Ramos (cell line): ENCODE data around the gene ATXN7L3.
"Not testable (repeated sequence)": the region's sequence is repeated elsewhere in the genome, so short reads cannot be mapped to it uniquely, and the experiment has no call there.

Experiments used
- in situ Hi-C: fragments of 300-500 bp; cut with MboI; formaldehyde crosslinking; loops from one replicate; pipeline ENCODE4 v1.14.3; 2022; ENCODE audit warnings: low sequenced_read_pairs; ENCODE audit not compliant: unreplicated experiment

The ATXN7L3 gene, protein sequence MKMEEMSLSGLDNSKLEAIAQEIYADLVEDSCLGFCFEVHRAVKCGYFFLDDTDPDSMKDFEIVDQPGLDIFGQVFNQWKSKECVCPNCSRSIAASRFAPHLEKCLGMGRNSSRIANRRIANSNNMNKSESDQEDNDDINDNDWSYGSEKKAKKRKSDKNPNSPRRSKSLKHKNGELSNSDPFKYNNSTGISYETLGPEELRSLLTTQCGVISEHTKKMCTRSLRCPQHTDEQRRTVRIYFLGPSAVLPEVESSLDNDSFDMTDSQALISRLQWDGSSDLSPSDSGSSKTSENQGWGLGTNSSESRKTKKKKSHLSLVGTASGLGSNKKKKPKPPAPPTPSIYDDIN

DNA sequence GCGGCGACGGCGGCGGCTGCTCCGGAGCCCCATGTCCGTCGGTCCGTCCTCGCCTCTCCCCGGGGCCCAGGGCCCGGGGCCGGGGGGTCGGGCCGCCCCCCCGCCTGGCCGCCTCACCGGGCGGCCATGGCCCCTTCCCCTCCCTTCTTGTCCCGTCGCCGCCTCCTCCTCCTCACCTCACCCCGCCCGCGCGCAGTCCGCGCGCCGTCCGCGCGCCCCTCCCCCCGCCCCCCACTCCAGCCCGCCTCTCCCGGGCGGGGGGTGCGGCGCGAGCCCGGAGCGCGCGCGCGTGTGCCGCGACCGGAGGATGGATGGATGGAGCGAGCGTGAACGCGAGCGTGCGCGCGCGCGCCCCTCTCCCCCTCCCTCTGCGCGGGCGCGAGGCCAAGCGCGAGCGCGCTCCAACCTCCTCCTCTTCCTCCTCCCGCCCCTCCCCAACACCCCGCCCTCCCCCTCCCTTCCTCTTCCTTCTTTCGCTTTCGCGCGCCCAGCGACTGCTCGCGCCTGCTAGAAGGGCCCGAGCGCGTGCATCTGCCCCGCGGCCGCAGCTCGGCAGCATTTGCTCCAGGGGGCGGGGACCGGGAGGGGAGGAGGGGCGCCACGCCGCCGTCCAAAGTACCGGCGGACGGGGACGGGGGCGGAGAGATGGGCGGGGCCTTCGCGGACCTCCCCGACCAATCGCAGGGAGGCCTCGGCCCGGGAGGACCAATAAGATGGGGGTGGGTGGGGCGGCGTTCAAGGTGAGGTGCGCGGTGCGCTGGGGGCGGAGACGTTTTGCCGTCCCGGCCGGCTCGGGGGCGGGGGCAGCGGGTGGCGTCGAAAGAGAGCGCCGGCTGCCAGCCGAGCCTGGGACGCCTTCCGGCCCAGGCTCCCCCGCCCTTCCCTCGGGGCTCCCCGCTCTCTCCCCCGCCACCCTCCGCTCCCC, at the start of gene ATXN7L3:
Gene ATXN7L3 (minus strand): TSS at position 332 of the 925 bp plus-strand sequence. CDS start 1,814 bp downstream, outside the sequence.
- in situ Hi-C loops, result no loop called here

DNA sequence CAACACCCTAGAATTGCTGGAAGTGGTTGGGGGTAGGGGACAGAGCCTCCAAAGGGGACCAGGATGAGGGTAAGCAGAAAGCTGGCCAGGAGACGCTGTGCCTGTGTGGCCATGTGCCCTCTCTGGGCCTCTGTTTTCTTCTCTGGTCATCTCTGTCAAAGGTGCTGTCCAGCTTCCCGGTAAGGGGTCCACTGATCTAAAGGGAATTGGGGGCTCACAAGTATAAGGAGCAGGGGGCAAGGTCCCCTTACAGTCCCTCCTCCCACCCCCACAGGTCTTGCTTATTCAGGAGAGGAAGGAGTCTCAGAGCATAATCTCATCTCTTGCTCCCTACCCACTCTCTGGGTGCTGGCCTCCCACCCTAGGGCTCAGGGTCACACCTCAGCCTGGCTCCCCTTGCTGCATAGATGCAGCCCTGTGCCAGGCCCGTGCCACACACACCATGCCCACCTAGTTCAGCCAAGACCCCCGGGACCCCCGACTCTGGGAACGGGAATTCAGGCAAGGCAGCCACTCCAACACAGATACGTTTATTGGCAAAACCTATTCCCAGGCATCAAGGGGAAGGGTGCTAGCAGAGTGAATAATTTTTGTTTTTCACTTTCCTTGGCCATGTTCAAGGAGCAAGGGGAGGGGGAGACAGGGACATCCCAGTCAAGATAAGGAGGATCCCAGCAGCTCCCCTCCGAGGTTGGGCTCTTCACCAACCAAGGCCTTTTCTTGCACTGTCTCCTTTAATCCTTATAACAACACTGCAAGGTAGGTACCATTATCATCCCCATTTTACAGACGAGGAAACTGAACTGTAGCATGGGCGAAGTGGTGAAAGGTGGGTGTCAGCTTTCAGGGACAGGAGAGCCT, 48.4 kb upstream of the ATXN7L3 start:
- in situ Hi-C loops, result no loop called here

DNA sequence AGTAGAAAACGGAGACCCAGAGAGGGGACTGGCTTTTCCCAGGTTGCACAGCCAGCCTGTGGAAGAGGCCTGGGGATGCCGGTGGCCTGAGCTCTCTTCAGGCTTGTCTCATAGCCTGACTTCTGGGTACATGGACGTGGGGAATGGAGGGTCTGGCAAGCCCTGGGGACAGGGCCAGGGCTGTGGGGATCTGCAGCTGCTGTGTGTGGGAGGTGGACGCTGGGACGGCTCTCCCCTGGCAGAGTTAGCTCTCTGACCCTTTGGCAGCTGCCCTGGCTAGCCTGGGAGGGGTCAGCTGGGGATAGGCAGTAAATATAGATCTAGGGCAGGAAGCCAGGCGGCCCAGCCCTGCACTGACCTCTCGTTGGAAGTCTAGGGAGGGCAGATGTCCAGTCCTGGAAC, 47.8 kb upstream of the ATXN7L3 start:
- in situ Hi-C loops, result no loop called here

DNA sequence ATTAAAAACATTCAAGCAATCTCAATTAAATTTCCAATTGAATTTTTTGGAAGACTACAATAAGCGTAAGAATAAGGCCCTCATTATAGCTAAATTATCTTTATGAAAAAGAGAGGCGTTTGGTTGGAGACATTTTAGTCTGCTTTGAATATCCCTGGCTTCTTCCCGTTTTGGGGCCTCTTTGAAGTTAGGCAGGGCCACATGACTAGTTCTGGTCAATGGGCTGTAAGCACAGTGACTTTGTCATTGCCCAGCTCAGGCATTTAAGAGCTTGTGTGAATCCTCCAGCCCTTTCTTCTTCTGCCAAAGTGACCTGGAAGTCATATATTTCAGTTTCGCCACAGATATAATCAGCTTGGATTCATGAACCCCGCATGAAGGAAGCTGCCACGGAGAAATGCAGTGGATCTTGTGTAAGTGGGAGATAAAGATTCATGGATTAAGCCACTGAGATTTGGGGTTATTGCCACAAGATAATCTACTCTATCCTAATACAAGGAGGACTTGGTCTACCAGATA, 41.5 kb upstream of the ATXN7L3 start:
- in situ Hi-C loops, result no loop called here

DNA sequence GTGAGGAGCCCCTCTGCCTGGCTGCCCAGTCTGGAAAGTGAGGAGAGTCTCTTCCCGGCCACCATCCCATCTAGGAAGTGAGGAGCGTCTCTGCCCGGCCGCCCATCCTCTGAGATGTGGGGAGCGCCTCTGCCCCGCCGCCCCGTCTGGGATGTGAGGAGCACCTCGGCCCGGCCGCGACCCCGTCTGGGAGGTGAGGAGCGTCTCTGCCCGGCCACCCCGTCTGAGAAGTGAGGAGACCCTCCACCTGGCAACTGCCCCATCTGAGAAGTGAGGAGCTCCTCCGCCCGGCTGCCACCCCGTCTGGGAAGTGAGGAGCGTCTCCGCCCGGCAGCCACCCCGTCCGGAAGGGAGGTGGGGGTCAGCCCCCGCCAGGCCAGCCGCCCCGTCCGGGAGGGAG, 38.2 kb upstream of the ATXN7L3 start:
- in situ Hi-C loops, result not testable (repeated sequence)

DNA sequence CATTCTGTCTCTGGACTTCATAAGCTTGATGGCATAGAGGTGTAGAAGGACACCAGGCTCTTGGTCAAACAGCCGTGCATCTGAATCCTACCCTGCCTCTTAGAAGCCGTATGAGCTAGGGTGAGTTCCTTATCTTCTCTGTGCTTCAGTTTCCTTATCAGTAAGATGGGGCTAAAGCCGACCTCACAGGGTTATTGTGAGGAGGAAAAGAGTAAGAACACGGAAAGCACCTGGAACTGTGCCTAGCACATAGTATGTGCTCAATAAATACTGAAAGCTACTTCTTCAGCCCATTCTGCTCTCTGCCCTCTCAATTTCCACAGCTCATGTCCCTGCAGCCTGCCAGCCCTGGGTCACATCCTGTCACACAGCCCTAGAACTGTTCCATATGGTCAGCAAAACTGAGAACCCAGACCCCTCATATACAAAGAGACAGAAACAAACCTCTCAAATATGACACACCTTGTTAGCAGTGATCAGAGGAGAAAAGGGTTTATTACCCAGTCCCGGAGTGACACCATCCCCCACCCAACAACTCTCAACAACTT, 36.8 kb upstream of the ATXN7L3 start:
- in situ Hi-C loops, result no loop called here

DNA sequence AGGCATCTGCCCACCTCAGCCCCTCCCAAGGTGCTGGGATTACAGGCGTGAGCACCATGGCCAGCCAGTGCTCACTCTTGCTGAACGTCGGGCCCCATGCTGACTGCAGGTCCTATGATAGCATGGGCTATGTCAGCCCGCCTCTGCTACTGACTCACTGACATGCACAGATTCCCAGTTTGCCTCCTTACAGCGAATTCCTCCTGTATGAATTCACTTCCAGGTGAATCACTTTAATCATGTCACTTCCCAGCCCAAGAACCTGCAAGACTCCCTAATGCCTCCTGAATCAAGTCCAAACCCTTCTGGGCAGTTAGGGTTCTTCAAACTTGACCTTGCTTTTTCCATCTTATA, 35.9 kb upstream of the ATXN7L3 start:
- in situ Hi-C loops, result no loop called here

DNA sequence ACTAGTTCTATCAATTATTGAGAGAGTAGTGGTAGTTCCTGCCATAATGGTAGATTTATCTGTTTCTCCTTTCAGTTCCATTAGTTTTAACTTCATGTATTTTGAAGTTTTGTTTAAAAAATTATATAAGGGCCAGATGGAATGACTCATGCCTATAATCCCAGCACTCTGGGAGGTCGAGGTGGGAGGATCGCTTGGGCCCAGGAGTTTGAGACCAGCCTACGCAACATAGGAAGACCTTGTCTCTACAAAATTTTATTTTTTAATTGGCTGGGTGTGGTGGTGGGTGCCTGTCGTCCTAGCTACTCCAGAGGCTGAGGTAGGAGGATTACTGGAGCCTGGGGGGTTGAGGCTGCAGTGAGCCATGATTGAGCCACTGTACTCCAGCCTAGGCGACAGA, 33.9 kb upstream of the ATXN7L3 start:
- in situ Hi-C loops, result no loop called here

DNA sequence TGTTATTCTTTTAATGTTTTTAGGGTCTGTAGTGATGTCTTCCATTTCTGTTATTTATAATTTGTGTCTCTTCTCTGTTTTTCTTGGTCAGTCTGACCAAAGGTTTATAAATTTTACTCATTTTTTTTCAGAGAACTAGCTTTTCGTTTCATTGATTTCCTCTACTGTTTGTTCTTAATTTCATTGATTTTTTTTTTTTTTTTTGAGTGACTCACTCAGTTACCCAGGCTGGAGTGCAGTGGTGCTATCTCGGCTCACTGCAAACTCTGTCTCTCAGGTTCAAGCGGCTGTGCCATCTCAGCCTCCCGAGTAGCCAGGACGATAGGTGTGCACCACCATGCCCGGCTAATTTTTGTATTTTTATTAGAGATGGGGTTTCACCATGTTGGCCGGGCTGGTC, 32.4 kb upstream of the ATXN7L3 start:
- in situ Hi-C loops, result no loop called here

DNA sequence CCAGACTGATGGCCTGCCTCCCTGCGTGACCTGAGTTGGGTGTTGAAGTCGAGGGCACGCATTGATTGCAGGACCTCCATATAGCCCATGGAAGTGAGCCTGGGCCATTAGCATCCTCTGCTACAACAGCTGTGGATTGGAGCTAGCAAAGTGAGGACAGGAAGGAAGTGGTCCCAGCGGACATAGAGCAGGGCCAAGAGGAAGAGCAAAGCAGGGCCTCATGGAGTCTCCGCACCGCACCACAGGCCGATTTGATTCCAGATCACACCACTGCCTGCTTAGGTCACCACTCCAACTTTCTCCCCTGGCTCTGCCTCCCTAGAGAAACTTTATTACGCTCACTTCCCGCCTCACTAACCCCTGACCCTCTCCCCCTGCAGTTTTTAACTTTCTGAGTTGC, 30.5 kb upstream of the ATXN7L3 start:
- in situ Hi-C loops, result no loop called here

DNA sequence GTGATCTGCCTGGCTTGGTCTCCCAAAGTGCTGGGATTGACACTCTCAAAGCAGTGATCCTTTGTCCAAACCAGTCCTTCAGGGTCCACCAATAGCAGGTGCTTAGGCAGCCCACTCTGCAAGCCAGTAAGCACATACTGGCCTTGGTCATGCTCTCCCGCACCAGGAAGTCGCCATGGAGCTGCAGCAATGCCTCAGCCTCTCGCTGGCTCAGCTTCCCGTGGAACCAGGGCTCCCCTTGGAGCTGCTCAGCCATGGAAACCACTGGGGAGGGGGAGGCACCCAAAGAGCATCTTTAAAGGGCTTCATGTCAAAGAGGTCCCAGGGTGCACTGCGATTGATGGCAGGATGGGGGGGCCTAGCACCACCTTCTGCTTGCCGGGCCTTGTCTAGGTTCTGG, 29.4 kb upstream of the ATXN7L3 start:
- in situ Hi-C loops, result no loop called here

DNA sequence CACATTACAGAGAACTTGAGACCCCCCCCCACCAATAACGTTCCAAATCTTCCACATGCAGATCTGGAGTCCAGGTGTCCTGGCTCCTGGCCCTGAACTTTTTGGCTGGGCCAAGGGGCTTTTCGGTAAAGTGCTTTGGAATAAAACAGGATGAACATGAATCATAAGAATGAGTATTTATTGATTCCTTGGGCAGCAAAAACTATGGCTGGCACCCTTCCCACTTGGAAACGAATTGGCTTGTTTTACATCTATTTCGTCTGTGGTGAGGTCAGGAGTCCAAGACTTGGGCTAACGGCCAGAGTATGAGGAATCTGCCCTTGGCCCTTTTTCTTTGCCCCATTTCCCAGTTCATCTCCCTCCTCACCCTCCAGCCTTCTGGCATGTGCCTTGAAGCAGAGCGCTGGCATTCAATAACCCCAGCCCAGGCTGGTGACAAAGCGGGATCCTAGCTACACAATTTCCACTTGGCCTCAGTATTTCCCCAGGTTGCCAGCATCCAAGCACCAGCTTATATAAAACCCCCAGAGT, 23.9 kb upstream of the ATXN7L3 start:
- in situ Hi-C loops, result no loop called here

DNA sequence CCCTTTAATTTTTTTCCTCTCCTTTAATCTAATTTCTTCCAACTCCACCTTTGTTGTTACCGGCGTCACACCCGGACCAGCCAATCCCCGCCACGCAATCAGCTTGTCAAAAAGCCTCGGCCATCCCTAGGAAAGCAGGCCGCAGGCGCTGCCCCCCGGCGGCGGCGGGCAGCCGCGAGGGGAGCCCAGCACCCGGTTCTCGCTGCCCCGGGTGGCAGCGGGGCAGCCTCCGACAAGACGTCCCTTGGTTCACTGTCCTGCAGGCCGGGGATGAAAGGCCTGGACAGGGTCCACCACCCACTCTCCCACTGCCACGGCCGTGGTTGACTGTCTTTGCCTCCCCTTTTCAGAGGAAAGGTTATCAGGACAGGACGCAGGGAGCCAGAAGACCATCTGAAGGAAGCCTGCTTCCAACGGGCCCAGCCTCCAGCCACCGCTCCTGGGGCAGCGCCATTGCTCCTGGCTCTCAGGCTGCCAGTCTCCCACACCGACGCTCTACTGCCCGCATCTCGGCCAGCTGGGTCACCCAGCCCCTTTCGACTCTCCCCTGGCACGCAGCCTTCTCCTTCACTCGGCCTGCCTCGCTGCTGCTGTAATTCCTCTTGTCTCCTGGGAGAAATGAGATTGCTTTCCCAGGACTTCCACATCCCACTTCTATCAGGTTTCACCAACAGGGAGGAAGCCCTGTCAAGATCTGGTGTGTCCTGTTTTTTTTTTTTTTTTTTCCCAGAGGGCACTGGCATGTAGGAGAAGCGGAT, 22.6 kb upstream of the ATXN7L3 start:
- in situ Hi-C loops, result no loop called here

DNA sequence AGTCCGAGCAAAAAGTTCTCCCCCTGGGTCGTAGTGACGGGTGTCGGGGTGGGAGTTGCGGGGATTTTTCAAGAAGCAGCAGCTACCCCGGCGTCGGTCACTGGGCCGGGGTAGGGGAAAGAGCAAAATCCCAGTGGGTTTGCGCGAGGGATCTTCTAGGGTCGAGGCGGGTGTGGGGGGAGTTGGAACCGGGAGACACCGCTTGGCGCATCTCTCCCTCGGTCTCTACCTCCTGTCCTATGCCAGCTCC, 22.1 kb upstream of the ATXN7L3 start:
- in situ Hi-C loops, result no loop called here

DNA sequence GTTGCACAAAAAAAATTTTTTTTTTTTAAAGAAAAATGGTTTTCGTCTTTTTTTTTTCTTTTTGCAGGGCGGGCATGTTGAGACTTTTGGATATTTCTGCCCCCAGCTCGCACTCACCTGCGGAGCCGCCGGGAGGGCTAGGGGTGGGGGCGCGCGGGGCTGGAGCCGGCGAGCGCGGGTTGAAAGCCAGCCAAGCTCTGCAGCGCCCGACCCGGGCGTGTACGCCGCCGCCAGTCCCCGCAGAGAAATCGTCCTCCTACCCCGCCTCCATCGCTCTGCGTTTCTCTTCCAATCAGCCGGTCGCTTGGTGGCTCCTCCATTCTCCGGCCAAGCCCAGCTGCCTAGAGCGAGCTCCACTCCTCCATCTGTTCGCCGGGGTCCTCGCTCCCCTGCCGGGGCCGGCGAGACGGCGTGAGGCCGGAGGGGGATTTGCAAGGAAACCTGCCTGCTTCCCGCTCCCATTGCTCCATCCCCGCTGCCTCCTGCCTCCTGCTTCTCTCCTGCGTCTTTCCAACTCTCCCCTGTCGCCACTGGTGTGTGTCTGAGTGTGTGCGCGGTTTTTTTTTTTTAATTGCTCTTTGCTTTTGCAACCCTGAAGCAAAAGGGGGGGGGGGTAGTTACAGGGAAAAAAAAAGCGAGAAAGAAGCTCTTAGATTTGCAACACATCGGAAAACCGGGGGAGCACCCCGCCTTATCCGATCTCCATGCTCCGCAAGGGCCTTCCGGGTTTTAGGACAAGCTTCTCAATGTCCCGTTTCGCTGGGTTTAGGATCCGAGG, 21.6 kb upstream of the ATXN7L3 start:
- in situ Hi-C loops, result no loop called here

DNA sequence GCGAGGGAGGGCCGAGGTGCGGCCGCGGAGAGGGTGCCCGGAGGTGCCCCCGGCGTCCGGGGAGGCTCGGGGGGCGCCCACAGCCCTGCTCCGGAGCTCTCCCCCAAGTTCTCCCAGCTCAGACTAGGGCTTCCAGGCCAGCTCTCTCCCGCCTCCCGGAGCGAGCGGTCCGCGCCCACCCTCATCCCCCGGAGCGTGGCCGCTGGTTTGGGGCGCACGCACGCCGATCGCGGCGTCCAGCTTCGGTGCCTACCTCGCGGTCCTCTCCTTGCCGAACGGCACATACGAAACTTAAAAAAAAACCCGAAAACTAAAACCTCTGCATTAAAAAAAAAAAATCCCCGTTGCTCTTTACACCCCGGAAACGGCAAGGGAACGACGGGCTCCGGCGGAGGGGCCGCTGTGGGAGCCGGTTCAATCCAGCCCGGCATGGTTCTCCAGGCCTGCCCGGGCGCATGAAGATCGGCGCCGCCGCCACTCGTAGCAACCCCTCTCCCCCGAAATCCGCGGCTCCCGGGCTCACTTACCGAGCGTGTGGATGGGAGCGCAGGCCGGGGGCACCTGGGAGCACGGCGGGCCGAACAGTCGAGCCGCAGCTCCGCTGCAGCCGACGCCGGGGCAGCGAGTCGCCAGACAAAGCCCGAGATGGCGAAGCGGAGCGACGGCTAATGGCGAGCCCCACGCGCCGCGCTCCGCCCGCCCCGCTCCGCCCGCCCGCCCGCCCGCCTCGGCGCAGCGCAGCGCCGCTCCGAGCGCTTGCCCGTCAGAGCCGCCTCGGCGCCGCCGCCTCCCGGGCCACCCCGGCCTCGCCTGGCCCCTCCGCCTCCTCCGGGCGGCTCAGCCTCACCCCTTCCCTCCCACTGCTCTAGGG, 20.8 kb upstream of the ATXN7L3 start:
- in situ Hi-C loops, result no loop called here

DNA sequence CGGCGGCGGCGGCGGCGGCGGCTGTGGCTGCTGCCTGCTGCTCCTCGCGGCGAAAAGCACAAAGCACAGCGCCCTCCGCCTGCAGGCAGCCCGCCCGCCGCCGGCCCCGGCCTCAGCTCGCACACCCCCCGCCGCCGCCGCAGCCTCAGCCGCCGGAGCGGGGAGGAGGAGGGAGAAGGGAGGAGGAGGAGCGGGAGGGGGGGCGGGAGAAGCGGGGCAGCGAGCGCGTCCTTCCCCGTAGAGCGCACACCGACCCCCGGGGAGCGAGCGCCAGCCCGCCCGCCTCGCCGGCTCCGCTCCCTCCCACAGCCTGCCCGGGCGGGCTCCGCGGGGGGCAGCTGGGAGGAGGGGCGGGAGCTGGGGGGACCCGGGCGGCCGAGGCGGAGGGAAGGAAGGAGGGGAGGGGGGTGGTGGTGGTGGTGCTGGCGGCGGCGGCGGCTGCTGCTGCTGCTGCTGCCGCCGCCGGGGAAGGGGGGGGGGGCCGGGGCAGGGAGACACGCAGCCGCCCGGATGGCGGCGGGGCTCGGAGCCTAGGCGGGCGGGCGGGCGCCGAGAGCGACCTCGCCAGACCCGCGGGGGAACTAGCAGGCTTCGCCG, 20.0 kb upstream of the ATXN7L3 start, which contains the start of gene UBTF:
Gene UBTF (minus strand): TSS at position 60 of the 597 bp plus-strand sequence. CDS start 1,446 bp downstream, outside the sequence.
- in situ Hi-C loops, result no loop called here
